Suppressor macrophage treated with lipopolysaccharide for 1 hour (primary cell): ENCODE data around the gene ARHGAP12.
A peak's percentile ranks its signal among the peaks of the same experiment; 100 is the strongest.

Source experiments
- DNase-seq, 3 donors: peaks; one replicate each; pipeline ENCODE4 v3.0.0-alpha.2; 2020 to 2022

Gene ARHGAP12

DNA sequence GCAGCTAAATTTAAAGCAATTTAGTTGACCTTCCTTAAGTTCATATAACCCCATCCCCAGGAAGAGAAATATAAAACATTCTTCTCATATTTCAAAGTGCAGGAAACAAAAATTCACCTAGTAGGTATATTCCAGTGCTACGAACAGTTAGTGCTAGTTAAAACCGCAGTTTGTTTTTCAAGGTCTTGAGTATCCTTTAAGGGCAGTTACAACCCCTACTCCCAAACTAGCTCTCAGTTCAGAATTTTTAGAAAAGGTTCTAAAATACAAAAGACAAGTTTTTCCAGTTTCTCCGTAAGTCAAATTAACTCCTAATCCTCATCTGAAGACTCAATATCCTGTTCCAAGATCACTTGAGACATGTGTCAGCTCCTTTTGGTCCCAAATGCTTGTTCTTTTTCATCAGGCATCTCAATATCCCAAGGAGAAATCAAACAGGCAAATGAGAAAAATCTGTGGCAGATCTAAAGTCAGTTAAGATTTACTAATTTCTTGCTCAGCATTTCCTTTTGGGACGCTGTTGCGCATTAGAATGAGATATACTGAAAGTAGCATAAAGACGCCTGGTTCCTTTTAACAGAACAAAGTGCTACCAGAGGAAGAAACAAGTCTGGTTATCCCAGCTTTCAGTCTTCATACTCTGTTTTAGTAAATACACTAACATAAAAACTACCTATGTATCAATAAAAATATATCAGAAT lies 51.8 kb downstream of the ARHGAP12 start:
- DNase-seq: peak; percentile 25 to 58 (median 55)

DNA sequence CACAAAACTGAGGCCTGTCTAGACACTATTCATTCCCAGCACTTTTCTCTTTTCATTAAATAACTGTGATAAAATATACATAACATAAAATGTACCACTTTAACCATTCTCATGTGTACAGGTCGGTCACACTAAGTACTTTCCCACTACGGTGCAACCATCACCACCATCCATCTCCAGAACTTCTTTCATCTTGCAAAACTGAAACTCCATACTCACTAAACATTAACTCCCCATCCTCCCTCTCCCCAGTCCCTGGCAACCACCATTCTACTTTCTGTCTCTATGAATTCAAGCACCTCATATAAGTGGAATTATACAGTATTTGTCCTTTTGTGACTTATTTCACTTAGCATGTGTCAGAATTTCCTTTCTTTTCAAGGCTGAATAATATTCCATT lies 53.0 kb downstream of the ARHGAP12 start:
- DNase-seq: no peak

DNA sequence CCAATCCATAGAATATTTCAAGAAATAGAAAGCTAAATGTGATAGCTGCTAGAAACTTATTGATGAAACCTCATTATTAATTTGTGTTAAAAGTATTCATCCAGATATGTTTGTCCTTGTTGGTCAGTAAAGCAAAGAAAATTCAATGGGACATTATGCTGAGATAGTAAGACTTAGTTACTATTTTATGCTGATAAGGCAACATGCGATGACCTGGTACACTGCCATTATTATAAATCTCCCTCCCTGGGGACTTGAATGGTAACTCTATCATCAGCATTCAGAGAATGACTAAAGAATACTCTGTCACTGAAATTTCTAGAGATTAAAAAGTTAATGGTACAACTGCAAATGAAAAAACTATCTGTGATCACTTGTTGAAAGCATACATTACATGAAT lies 54.9 kb downstream of the ARHGAP12 start:
- no peak for DNase-seq

DNA sequence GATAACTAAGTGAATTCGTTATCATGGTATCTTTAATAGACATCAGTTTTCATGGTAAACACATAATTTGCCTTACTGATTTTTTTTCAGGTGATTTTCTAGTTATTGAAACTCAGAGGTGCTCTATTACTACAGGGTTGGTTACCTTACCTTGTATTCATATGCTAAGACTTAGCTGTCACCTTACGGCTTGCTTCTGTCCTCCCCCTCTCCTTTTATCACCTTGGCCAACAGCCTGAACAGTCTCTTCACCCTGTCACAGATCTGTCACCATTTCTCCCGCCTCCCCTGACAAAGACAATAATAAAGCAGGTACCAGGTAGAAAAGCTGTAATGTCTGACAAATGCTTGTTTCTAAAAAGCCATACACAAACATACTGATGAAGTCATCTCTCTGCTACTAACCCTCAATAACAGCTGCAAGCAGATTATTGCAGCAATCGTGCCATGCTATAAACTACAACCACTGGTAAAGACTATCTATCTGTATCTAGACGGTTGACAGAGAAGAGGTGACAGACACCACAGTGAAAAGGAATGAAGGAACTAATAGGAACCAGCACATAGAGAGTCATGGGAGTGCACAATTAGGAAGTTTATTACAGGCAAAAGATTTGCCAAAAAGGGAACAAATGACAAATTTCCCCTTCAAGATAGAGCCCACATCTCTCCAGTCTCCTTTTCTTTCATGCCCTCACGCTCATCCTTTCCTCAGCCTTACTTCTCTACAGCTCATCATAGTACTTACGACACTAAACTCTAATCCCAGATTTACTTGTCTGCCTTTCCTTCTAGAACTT lies 57.2 kb downstream of the ARHGAP12 start:
- peak; percentile 41 to 71 (median 59) for DNase-seq

DNA sequence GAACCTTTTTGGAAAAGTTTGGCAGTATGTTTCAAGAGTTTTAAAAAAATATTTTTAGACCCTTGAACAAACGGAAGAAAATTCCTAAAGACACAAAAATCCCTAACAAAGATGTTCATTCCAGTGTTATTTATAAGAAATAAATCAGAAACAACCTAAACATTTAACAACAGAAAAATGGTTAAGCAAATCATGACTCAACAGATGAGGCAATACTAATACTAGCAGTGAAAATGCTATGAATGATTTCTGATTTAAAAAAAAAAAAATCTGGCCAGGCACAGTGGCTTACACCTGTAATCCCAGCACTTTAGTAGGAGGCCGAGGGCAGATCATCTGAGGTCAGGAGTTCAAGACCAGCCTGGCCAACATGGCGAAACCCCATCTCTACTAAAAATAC lies 61.0 kb downstream of the ARHGAP12 start:
- peak in 1 of 3 donors; percentile 40 for DNase-seq

DNA sequence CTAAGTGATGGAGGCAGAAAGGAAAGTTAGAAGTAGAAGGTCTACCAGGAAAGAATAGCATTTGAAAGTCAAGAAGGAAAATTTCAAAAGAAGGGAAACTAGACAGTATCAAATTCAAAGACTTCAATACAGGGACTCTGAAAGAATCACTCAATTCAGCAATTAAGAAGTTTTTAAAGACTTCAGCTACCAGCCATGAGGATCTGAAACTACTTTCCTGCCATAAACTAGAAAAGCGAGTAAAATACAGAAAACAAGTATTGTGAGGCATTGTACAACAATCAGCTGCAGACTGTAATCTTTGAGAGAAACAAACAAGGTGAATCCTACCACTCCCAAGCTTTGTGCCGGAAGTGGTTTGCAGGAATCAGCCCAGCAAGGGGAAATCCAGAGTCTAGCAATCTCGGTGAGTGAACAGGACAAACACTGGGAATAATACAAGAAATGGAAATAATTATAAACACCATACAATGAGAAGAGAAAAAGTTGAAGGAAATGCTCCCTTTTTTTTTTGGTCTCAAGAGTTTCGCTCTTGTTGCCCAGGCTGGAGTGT lies 62.4 kb downstream of the ARHGAP12 start:
- no peak for DNase-seq

DNA sequence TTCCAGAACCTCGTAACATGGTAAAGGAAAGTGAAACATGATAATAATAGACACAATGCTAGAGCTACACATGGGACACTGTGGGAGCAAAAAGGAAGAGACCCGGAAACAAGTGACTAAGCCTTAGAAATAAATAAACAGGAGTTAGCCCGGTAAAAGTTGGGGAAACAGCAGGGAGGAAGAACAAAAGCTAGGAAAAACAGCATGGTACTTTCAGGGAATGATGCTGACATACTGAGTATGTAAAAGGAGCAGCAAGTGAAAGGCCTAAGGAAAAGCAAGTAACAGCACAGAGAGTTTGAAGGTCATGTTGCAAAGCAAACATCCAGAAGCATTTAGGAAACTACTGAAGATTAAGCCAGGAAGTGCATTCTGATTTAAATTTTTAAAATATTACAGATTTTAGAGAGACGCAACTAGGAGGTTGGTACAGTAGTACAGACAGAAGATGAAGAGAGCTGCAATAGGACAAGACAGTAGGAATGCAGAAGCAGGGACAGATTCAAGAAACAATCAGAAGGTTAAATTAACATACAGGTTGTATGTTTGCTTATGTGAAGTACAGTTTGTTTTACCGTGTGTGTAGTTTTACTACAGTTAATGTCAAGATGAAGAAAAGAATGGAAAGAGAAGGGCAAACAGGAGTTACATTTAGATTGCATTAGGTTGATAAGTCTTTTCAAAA lies 63.7 kb downstream of the ARHGAP12 start:
- DNase-seq: peak in 2 of 3 donors; percentile 18 to 35

DNA sequence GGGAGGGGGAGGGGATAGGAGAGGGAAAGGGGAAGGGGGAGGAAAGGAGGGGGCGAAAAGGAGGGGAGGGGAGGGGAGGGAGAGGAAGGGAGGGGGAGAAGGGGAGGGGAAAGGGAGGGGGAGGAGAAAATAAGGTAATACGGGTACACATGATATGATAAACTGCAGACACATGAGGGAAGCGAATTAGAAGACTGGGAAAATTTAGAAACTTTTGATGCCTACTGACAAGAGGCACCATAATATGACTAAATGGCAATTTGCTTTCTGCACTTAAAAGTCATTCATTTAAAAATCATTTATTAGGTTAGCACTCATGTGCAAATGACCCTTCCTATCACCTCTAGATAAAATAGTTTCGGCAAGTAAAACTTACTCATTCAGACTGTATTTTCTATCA lies 73.6 kb downstream of the ARHGAP12 start:
- no peak for DNase-seq

DNA sequence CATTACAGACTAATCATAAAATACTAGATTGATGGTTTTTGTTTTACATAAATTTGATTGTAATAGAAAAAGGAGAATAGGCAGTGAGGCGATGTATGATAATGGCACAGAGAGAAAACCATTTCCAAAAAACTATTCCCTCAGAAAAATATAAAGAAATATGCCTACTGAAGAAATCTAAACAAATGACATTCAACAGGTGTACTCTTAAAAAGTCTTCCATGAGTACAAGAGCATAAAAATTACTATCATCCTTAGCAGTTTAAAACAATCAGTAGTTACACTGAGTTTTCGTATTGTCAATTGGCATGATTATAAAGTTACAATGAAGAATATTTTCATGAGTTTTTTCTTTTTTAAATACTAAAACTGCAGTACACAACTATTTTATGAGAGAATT lies 75.0 kb downstream of the ARHGAP12 start:
- no peak for DNase-seq

DNA sequence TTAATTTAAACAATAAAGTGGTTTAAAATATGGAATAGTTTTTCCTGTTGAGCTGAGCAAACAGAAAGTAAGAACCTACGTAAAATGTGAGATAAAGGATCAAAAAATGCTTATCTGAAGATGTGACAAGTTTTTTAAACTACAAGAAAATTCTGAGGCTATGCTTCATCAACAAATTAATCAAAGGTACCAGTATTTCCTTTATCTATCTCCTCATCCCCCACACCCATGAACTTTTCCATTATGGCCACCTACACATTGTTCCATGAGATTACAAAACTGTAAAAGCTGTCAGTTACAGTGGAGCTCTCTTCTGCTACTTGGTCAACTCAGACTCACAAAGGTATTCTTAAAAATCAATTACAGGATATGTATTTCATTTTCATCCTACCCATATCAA lies 77.4 kb downstream of the ARHGAP12 start:
- no peak for DNase-seq

DNA sequence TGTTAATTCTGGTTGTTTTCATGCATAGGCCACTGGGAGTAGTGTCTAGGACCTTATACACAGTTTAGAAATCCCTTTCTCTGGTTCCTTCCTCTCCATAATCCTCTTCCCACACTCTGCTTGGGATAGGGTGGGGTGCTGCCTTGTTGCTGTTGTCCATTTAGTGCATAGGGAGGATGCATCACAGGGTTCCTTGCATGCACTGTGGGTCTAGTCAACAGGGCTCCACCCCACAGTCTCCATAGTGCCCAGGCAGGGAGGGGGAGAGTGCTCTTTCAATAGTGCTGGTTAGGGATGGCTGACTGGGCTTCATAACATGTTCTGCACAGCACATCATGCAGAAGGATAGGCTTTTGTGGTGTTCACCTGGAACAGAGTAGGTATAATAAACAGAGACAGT lies 81.1 kb downstream of the ARHGAP12 start:
- DNase-seq: no peak

DNA sequence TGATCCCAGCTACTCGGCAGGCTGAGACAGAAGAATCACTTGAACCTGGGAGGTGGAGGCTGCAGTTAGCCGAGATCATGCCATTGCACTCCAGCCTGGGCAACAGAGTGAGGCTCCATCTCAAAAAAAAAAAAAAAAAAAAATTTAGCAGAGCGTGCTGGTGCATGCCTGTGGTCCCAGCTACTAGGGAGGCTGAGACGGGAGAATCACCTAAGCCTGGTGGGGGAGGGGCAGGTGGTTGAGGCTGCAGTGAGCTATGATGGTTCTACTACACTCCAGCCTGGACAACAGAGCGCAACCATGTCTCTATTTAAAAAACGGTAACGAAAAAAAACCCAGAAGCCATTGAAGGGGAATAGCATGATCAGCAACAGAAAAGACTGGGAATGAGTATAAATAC lies 89.9 kb downstream of the ARHGAP12 start:
- no peak for DNase-seq

DNA sequence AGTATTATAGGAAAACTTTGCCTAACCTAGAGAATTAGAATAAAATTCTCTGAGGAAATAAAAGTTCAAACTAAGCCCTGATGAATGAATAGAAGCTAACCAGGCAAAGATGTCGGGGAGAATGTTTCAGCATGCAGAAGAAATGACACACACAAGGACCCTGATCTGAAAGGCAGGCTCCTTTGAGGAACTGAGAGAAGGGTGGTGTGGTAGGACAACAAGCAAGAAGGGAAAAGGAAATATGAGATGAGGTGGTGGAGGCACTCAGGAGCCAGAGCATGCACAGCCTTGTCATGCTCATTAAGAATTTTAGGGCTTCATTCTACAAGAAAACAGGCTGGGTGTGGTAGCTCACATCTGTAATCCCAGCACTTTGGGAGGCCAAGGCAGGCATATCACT lies 90.6 kb downstream of the ARHGAP12 start:
- peak in 1 of 3 donors; percentile 6 for DNase-seq

DNA sequence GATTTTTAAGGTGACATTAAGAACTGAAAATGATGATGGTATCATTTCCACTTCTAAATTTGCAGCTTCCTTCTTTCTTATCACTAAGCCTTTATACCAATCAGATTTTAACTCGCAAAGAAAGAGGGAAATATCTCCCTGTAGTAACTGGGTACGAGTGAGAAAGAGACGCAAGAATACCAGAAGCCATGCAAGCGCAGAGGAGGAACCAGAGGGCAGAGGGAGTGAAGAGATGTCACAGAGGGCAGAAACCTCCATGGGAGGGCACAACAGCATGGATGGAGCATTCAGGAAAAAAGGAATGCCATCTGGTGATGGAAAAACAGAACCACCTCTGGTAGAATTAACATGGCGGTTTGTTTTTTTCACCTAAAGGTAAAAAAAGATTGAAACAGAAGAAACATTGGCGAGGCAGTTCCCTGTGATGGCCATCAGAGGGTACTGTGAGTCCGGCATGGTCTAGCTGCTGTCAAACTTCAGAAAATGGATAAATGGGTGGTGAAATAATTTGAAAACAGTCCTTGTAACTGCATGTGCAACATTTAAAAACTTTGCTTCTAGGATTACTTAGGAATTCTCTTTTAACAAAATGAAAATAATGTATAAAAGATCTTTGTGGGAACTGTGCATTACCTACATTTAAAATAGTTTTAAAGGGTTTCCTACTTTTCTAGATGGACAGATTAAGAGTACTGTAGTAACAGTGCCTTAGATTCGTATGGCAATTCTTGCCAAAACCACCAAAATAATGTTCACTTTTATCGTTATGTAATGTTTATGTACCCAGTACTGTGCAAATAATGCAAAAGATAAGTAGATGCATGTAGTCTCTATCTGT lies 91.8 kb downstream of the ARHGAP12 start:
- DNase-seq: peak; percentile 18 to 22 (median 21)

DNA sequence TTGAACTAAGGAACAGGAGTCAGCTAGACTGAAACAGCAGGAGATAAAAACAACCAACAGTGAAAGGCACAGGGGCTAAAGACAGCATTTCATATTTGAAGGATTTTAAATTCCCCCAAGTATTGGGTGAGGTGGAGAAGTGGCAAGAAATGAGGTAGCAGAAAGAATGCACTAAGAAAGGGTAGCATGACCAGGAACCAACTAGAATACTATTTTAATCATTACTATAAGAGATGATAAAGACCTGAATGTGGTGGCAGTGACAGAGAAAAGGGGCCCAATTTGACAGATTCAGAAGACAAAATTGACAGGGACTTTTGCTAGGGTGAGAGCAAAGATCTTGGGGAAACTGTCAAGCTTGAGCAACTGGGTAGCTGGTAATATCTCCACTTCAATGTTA lies 94.9 kb downstream of the ARHGAP12 start:
- no peak for DNase-seq

DNA sequence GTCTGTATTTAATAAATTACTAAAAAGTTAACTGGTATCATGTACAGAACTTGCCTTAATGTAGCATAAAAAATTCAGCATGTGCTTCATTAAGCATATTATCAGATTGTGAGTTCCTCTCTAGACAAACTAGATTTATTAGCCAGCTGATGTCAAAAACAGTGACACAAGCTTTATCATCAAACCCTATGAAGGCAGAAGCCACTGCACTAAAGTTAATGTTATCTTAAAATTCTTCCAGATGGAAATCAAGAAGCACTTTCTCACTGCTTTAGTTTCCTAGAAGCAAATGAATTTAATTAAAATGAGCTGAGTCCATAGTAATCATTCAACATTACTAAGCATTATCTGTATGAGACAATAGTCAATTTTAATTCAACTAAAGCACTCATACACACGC lies 96.4 kb downstream of the ARHGAP12 start:
- DNase-seq: no peak

DNA sequence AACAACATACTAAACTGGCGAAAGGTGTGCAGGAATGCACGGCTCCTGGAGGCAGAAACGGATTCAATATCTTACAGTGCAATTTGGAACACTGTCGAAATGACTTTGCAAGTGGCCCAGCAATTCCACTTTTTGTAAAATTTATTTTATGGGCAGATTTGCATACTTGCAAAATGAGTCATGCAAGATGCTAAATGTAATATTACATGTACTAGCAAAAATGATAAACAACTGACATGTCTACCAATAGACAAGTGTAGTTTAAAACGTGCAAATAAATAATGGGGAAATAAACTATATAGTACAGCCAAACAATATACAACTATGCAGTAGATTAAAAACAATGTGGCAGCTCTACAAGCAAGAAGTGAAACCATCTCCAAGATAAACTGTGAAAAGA lies 97.7 kb downstream of the ARHGAP12 start:
- DNase-seq: no peak

DNA sequence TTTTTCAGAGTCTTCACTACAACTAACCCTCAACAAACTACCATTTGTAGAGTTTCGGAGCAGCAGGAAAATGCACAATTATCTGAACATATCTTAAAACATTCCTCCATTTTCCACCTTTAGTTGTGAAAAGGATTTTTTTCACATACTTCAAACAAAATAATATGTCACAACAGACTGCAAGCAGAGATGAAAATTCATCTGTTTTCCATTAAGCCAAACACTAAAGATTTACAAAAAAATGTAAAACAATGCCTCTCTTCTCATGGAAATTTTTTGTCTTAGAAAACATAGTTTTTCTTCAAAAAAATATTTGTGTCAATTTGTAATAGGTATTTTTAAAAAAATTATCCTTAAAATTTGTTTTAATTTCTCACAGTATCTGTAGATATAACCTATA lies 98.9 kb downstream of the ARHGAP12 start:
- no peak for DNase-seq

DNA sequence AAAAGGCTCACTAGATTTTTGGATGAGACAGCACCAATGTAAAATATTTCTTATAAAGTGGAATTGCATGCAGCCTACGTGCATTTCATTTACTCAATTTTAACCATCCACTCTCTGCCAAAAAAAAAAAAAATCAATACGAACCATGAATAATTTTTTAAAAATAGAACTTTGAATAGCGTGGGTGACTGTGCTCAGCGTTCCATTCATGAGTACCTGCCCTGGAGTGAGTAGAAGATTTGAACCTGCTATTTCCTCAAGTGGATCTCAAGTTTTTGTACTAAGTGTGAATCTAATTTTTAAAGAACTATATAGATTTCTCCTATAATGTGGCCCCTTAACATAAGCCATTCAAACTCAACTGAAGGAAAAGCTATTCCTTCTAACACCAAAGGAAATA lies 105.3 kb downstream of the ARHGAP12 start:
- DNase-seq: no peak

DNA sequence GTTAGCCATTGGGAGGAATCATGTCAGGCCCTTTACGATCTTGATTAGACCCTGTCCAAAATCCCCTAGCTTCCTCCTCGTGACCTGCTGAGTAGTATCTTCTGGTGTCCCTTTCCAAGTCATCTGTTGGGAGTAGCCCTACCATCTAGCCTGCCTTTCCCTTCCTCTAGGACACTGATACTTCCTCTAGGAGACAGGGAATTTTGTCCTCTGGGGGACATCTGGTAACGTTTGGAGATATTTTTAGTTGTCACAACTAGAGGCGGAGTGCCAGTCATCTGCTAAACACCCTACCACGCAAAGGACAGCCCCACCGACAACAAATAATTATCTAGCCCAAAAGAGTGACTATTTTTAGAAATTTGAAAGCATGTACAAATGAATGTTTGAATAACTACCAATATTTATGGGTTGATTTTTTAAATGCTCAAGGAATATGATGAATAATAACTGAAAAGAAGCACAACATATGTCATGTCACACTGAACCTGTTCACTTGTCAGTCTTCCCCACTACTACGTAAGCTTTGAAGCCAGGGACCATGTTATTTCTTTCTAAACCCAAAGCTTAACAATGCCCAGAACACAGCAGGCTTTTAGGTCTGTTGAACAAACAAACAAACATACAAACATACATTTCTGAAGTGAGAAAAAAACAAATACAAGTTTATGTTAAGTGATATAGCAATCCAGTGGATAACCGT lies 105.9 kb downstream of the ARHGAP12 start:
- no peak for DNase-seq

DNA sequence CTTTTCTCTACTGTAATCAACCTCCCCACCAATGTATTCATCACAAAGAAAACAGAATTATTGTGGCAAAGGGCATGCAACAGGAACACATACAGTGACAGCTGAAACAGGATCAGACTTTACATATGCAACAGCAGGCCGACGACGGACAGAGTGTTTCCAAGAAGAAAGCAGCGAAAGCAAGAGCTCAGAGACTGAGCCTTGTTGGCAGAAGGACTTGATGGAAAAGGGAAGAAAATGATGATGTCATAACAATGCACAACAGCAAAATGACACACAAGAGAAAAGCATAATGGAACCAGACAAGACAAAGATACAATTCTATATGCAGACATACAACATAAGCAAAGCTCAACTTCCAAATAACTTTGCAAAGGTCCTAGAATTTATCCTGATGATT lies 106.5 kb downstream of the ARHGAP12 start:
- no peak for DNase-seq

DNA sequence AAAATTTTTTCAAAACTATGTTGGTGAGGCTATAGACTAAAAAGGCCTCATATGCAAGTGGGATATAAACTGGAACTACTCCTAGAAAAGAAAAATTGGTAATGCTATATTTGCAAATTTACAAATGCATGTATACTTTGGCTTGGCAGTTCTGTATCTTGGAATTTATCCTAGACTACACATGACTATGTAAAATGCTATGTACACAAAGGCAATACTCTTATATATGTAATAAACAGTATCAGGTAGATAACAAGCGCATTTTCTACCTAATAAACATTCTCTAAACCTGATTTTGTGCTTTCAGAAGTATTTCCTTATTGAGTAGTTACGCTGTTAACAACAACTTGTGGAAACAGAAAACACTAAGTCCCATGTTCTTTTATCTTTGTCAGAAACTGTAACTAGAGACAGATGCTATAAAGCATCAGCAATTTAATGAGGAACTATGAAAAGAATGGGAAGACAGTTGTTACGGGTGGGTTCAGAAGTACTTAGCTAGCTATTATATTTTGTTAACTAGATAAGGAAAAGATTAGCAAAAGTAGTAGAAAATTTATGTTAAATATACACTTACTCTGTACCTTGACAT lies 107.8 kb downstream of the ARHGAP12 start:
- no peak for DNase-seq
